Fibroblast of skin of right biceps (primary cell): ENCODE results near the gene ECHDC3.
A peak's percentile ranks its signal among the peaks of the same experiment; 100 is the strongest.

Experiments
- DNase-seq: peaks from one replicate; pipeline ENCODE4 v3.0.0-alpha.2; 2013

Gene ECHDC3

DNA sequence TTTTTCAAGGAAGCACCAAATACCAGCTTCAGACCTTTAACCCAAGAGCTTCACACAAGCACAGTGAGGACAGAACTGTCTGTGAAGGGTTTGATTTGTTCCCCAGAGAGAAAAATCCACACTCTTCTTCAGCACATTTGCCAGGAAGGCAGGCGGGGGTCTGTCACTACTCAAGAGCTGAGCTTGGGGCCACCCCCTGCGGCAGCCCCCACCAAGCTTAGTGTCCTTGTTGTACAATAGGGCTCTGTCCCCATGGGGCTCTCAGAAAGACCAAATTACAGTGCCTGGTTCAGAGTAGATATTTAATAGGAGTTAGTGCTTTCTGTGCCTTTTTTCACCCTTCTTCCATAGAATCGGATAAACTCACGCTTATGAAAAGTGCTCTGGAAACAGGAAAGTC, 12.4 kb downstream of the ECHDC3 start:
- DNase-seq, result no peak

DNA sequence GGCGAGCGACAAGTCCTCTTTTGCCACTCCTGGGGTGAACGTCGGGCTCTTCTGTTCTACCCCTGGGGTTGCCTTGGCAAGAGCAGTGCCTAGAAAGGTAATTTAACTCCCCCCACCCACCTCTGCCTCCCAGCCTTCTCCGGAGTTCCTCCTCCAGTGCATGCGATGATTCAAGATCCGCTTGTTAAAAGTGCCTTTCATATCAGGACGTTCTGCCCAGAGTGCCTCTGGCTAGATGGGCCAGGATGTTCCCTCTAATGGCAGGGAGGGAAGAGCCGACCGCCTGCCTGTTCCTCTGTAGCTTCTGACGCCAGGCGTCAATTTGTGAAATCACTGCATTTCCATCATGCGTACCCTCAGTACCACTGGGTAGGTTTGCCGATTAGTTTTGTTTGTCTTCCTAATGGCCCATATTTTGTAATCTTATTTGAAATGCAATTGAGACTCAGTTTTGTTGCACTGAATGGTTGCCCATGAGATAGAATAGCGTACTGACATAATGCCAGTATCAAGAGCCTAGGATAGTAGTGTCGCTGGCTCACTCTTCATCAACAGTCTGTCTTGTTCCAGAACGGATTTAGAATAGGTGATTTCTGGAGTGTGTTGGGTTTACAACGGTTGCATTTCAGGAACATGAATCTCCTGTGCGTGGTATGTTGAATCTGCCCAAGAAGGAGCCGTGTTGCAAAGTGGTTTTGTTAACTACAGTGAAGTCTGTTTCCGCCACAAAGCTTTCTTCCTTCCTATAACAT, 13.5 kb downstream of the ECHDC3 start:
- DNase-seq, result no peak

DNA sequence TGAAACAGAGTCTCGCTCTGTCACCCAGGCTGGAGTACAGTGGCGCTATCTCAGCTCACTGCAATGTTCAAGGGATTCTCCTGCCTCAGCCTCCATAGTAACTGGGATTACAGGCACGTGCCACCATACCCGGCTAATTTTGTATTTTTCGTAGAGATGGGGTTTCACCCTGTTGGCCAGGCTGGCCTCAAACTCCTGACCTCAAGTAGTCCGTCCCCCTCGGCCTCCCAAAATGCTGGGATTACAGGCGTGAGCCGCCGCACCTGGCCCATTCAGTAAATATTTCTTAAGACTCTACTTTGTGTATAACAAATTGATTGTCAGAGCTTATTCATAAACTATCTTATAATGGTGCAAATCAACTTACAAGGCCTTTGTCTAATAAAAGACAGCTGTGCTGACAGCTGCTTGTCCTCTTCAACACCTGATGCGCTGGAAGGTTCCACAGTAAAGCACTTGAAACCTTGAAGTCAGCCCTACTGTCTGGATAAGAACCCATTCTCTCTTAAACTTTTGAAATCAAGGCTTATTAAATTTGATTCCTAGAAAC, 14.7 kb downstream of the ECHDC3 start:
- no peak for DNase-seq

GRCh38 chr10:11757454-11757820, 15.3 kb downstream of the ECHDC3 start:
- DNase-seq, result peak; percentile 91

DNA sequence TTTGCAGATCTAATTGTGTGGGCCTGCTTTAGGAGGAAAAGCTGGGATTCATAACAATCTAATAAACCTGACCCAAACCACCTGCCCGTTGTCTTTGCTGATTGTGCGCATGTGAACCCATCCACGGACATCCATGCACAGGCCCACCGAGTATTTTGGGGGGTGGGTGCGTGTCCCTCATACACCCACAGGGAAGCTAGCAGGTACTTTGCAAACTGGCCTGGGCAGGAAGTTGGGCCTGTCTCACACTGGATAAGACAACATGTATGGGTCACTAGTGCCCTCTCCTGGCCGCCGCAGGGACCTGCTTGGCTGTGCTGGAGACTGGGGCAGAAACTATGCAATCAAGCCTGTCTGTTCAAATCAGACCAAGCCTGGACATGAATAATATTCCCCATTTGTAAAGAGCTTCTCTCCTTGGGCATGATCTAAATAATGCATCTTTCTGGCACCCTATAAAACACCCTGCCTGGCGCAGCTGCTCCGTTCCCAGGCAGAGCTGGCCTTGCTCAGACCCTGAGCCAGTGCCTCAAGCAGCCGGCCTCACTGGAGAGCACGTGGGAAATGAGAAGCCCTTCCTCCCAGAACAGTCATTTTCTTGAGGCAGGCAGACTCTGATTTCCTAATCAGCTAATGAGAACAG, 15.8 kb downstream of the ECHDC3 start:
- DNase-seq, result peak; percentile 72

DNA sequence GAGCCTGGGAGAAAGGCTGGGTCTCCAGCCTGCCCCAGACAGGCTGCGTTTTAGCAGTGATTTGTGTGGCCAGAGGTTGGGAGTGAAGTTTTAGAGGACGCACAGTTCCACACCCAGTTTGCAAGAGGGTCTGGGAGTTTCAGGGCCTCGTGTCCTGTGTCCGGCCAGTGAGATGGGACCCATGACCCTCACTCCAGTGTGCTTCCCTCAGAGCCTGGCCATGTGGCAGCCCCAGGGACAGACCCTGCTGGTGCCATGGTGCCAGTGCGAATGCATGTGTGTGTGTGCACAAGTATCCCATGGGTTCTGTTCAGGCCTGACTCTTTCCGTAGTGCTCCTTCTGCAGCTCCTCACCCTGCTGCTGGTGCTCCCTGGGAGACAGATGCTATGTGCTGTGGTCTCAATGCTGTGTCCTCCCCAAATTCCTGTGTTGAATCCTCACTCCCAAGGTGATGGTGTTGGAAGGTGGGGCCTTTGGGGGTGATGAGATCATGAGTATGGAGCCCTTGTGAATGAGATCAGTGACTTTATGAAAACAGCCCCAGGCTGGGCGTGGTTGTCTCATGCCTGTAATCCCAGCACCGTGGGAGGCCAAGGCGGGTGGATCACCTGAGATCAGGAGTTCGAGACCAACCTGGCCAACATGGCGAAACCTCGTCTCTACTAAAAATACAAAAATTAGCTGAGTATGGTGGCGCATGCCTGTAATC, 16.5 kb downstream of the ECHDC3 start:
- DNase-seq, result no peak

- DNase-seq, result no peak
These were observed 17.2 kb downstream of the ECHDC3 start for GRCh38 chr10:11759347-11759746.

DNA sequence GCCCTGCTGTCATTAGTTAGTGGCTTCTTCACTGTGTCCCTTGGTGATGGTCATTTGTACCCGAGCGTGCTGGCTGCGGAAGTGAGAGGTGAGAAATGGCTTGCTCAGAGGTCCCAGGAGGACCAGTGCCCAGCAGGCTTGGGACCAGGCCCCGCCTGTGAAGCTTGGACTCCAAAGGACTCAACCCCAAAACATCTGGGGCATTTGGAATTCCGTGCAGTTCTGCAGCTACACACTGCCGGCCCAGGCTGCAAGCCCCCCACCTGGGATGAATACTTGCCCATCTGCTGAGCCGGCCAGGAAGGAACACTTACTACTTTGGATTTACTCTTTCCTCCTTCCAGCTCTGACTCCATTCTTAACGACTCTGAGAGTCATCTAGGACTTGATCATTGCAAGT, 18.0 kb downstream of the ECHDC3 start:
- no peak for DNase-seq

DNA sequence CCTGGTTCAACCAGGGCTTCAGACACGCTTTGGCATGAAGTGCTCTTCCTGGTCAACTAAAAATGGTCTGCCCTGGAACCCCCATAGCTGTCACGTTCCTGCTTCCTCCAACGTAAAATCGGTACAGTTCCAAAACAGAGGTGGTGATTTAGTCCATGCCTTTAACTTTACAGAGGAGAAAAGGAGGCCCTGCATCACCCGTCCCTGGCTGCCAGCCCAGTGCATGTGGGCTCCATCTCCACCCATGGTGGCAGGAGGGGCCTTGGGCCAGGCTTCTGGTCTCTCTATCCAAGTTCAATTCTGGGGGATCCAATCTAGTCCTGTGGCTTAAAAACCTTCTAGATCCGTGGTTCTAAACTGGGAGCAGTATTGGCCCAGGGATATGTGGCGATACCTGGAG, 18.7 kb downstream of the ECHDC3 start:
- DNase-seq, result no peak

DNA sequence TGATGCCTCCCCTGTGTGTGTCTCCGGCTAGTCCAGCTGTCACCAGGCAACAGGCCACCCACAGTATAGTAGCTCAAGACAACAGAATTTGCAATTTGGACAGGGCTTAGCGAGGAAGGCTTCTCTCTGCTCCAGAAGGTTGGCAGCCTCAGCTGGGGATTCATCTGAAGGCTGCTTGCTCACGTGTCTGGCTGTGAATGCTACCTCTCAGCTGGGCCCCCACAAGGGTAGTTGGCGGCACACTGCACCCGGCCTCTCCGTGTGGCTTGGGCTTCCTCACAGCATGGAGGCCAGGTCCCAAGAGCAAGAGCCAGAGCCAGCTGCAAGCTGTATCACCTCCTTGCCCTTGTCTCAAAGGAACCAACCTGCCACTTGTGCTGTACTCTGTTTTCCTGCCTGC, 19.2 kb downstream of the ECHDC3 start:
- DNase-seq, result no peak

GRCh38 chr10:11762706-11763500, 20.7 kb downstream of the ECHDC3 start:
- DNase-seq, result no peak

GRCh38 chr10:11763501-11763861, 21.3 kb downstream of the ECHDC3 start:
- DNase-seq, result no peak

DNA sequence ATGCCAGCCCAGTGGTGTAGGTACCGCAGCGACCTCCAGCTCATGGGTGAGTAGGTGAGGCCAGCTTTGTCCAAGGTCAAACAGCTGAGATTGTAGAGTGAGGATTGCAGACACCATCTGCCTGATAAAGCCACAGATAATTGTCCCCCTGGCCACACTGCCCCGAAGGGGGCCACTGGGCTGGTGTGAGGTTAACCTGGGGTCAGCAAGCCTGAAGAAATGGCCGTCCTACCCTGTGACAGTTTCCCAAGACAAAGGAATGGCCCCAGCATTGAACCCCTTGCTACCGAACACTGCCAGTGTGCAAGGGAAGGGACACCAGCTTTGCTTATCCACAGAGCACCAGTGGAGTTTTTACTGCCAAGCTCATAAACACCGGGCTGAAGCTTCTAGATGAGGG, 23.0 kb downstream of the ECHDC3 start:
- DNase-seq, result no peak

- DNase-seq, result no peak
These were observed 30.6 kb downstream of the ECHDC3 start for GRCh38 chr10:11772575-11773288.

DNA sequence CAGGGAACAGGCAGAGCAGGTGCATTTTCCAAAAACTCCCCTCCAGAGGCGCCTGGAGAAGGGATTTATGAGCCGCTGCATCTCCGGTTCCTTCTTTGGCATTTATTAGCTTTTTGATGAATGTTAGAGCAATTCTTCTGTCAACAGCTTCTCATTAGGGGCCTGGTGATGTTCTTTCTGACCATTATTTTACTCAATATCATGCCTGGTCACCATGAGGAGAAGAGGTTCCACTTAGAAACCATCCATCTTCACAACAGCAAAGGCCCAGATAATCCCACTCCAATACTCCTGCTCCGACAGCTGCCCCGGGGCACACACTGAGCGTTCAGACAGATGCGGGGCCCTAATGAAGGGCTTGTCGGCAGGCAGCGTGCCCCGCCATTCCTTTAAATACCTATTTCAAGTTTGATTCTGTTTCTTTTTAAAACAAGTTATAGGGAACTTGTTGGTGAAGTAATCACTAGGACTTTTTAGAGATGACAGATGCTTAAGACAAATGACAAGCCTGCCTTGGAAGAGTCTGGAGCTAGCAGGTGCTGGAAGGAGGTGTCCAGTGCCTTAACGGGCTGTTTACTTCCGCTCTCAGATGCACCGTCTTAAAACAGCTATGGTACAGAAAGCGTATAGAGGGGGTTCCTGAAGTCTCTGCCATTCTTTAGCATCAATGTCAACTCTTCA, 31.7 kb downstream of the ECHDC3 start:
- no peak for DNase-seq

DNA sequence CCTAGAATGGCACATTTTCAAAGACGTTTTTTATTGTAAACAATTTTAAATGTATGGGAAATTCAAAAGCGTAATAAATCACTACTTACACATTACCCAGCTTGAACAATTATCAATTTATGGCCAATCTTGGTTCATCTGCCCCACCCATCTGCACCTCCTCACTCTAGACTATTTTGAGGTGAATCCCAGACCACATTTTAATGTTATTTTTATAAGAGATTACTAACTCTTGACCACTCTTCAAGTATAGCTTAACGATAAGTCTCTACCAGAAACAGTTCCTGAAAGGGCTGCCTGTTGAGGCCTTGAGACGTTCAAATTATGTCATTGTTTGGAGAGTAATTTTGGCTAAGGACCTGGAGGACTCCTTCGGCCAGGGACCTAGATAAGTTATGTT, 33.2 kb downstream of the ECHDC3 start:
- no peak for DNase-seq

DNA sequence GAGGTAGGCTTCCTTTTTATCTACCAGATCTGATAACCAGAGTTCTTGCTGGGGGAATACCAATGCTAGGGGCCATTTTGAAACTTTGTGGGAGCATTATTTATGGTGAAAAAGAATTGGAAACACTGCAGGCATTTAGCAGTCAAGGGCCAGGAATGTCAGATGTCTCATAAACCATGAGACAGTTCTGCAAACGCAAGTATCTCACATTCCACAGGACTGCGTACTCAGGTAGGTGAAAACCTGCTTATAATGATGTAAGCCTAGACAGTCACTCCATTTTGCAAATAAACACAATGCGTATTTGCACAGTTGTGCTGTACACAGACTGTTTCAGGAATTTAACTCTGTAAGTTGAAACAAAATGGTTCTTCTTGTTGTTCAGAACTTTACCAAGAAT, 33.9 kb downstream of the ECHDC3 start:
- no peak for DNase-seq

DNA sequence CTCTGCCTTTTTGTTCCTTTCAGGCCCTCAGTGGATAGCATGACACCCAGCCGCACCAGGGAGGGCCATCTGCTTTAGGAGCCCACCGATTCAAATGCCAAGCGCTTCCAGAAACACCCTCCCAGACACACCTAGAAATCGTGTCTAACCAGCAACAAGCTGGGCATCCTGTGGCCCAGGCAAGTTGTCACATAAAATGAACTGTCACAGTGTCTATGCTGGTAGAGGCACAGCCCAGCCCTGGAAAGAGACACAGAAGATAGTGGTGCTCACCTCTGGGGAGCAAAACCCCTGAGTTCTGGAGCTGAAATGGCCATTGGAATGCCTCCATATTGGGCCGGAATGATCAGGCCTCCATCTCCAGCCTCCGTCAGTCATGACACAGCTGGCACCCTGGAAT, 38.9 kb downstream of the ECHDC3 start:
- DNase-seq, result no peak

- DNase-seq, result peak; percentile 44
These were observed 40.8 kb downstream of the ECHDC3 start for GRCh38 chr10:11782793-11783557.

DNA sequence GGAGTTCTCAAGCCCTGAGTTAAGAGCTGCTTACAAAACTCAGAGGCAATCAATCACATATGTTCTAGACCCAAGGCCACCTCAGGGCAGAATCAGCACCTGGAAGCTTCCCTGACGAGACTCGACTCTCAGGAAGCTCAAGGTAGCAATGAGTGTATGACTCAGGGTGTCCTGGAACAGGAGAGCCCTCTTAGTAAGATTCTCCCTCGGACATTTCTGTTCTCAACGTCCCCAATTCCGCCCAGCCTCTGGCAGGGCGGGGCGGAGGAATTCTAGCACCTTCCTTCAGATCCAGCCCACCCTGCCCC, 41.3 kb downstream of the ECHDC3 start:
- no peak for DNase-seq

DNA sequence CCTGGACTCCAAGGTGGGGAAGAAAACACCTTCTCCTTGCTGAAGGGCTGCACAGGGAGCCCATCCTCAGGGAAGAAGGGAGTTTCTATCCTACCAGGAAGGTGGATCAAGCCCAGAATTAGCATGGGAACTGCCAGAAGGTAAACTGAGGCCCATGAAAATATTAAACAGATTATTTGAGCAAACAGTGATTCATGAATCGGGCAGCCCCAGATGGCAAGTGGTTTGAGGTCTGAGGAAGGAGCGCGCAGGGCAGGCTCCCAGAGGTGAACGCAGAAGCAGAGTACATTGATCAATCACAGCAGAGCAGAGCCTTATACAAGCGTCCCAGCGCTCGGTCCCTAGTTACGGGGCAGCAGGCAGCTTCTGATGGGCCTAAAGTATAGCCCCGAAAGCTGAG, 45.2 kb downstream of the ECHDC3 start:
- no peak for DNase-seq
